B cell (primary cell): ENCODE results near the gene GIMAP6. TPM values are rescaled to one million over a fixed set of nuclear protein-coding genes. Genes with fewer than 3 reads are reported as not detected.

ENCODE experiments used
- ATAC-seq: fragments of 200-7000 bp; cut with Tn5 transposase; one replicate; pipeline ENCODE4 v1.10.0; 2021; ENCODE audit warnings: low read depth, mild to moderate bottlenecking, moderate number of reproducible peaks, moderate library complexity
- CTCF ChIA-PET: fragments of 350-600 bp; sonication (Branson Sonifier 250); formaldehyde crosslinking; loops from one replicate; lab custom pipeline; 2021; ENCODE audit warnings: antibody characterized with exemption, inconsistent platforms; lab: Charles Lee
- POLR2A ChIA-PET: fragments of 350-600 bp; sonication (Branson Sonifier 250); formaldehyde crosslinking; loops from one replicate; lab custom pipeline; 2021; ENCODE audit warnings: antibody characterized with exemption; lab: Charles Lee
- DNase-seq: peaks from one replicate; pipeline ENCODE4 v3.0.0; 2013
- H2AFZ ChIP-seq: 2 replicates; pipeline ENCODE4 v1.6.1; 2012; ENCODE audit warnings: mild to moderate bottlenecking, low read depth, low read length; ENCODE audit not compliant: insufficient read depth, poor library complexity, severe bottlenecking
- H3K27ac ChIP-seq, 2 donors: 1 replicate in 1 of 2; 2 replicates in 1 of 2; pipeline ENCODE4 v1.5.1; 2012 to 2013; ENCODE audit warnings: low read length in 2 of 2, mild to moderate bottlenecking in 2 of 2, moderate library complexity in 1 of 2
- H3K27me3 ChIP-seq, 4 experiments: fragments of 200-600 bp in 1 of 4; sonication (generic) in 1 of 4; replicated peaks in 1 of 4; 1 replicate in 2 of 4; 2 replicates in 2 of 4; pipeline versions ENCODE4 v1.6.1 to v1.7.0; 2013 to 2016; ENCODE audit warnings: low read length in 3 of 4, mild to moderate bottlenecking in 2 of 4, mixed read lengths in 1 of 4, moderate library complexity in 1 of 4; ENCODE audit not compliant: insufficient read depth in 4 of 4, control insufficient read depth in 3 of 4; ENCODE audit errors: control extremely low read depth in 1 of 4
- H3K36me3 ChIP-seq, 2 experiments: replicated peaks in 1 of 2; 1 replicate in 1 of 2; 2 replicates in 1 of 2; pipeline versions ENCODE4 v1.6.1 to v1.7.1; 2013; ENCODE audit warnings: low read length in 1 of 2; ENCODE audit not compliant: insufficient read depth in 2 of 2, control insufficient read depth in 1 of 2; ENCODE audit errors: control extremely low read depth in 1 of 2, extremely low read depth in 1 of 2
- H3K4me1 ChIP-seq, 2 donors: fragments of 200-600 bp in 1 of 2; sonication (generic) in 1 of 2; 1 replicate in 1 of 2; 2 replicates in 1 of 2; pipeline versions ENCODE4 v1.5.1 to v1.6.1; 2013 to 2017; ENCODE audit warnings: low read length in 2 of 2; ENCODE audit not compliant: control insufficient read depth in 2 of 2, insufficient read depth in 2 of 2
- H3K4me2 ChIP-seq: replicated peaks from 2 replicates; pipeline ENCODE3; 2012; ENCODE audit warnings: mild to moderate bottlenecking, low read depth, low read length; ENCODE audit not compliant: poor library complexity, severe bottlenecking
- H3K4me3 ChIP-seq, 5 experiments: fragments of 200-600 bp in 1 of 5; sonication (generic) in 1 of 5; 1 replicate in 3 of 5; 2 replicates in 2 of 5; pipeline versions ENCODE4 v1.5.1 to v1.7.0; 2011 to 2016; ENCODE audit warnings: low read length in 4 of 5, mild to moderate bottlenecking in 4 of 5, low read depth in 2 of 5, control low read depth in 1 of 5, moderate library complexity in 1 of 5; ENCODE audit not compliant: insufficient read depth in 1 of 5; ENCODE audit errors: control extremely low read depth in 1 of 5, extremely low read depth in 1 of 5
- H3K79me2 ChIP-seq: fragments of 200-600 bp; sonication (generic); one replicate; pipeline ENCODE4 v1.6.0; 2016; ENCODE audit warnings: low read length; ENCODE audit not compliant: control insufficient read depth, insufficient read depth
- H3K9ac ChIP-seq: fragments of 200-600 bp; sonication (generic); 2 replicates; pipeline ENCODE4 v1.6.1; 2017; ENCODE audit warnings: mild to moderate bottlenecking, low read length, moderate library complexity
- H3K9me3 ChIP-seq, 3 donors: one replicate each; pipeline versions ENCODE4 v1.6.1 to v1.7.1; 2013; ENCODE audit warnings: low read length in 2 of 3; ENCODE audit not compliant: control insufficient read depth in 2 of 3, insufficient read depth in 1 of 3; ENCODE audit errors: control extremely low read depth in 1 of 3
- H4K20me1 ChIP-seq: 2 replicates; pipeline ENCODE4 v1.6.0; 2012; ENCODE audit warnings: mild to moderate bottlenecking, low read length; ENCODE audit not compliant: insufficient read depth, control insufficient read depth, poor library complexity, severe bottlenecking
- H3K27ac Mint-ChIP-seq: one replicate; pipeline ENCODE4 v1.8.0; 2021; ENCODE audit warnings: mixed read lengths
- H3K27me3 Mint-ChIP-seq: one replicate; pipeline ENCODE4 v1.8.0; 2021; ENCODE audit warnings: mixed read lengths
- H3K4me1 Mint-ChIP-seq: one replicate; pipeline ENCODE4 v1.8.0; 2021; ENCODE audit warnings: mixed read lengths
- H3K4me3 Mint-ChIP-seq: one replicate; pipeline ENCODE4 v1.8.0; 2021; ENCODE audit warnings: mixed read lengths
- H3K9me3 Mint-ChIP-seq: one replicate; pipeline ENCODE4 v1.8.0; 2022; ENCODE audit warnings: mixed read lengths; ENCODE audit not compliant: insufficient read depth
- EZH2 ChIP-seq: IDR thresholded peaks from 2 replicates; pipeline ENCODE4 v1.6.1; 2012; ENCODE audit warnings: borderline replicate concordance, low read depth, mild to moderate bottlenecking, moderate library complexity, low read length; ENCODE audit not compliant: insufficient read depth, poor library complexity, severe bottlenecking
- WGBS: methylation state at CpG from one replicate; pipeline ENCODE4 v1.1.5; 2013; ENCODE audit warnings: missing lambda C conversion rate; ENCODE audit not compliant: insufficient coverage; 5-methylcytosine and 5-hydroxymethylcytosine counted together
- intact Hi-C: fragments of 100-400 bp; cut with micrococcal nuclease; formaldehyde crosslinking; loops from one replicate; pipeline ENCODE4 v1.10.0; 2022
- polyA plus RNA-seq: library from polyadenylated mRNA; depleted of rRNA; stranded (reverse); fragments of >200 nt; gene quantifications from 2 replicates; pipeline ENCODE4 v1.2.3, GENCODE V29; 2012
- total RNA-seq, 2 donors: library from RNA; stranded (reverse); fragments of 120-200 nt in 1 of 2; gene quantifications; 1 replicate in 1 of 2; 2 replicates in 1 of 2; pipeline versions ENCODE4 v1.2.3 to v1.2.4, GENCODE V29; 2013 to 2022
- TF ChIP-seq, protein P1 (sequence below): fragments of 200-600 bp; IDR thresholded peaks from one replicate; pipeline ENCODE4 v1.8.0; 2022; ENCODE audit warnings: antibody characterized with exemption, mild to moderate bottlenecking

Gene GIMAP6
- total and polyA plus RNA-seq, 2 donors (not counting 1 experiment from before 2014, with no cell fraction given), result 0.39 to 0.45 TPM

DNA sequence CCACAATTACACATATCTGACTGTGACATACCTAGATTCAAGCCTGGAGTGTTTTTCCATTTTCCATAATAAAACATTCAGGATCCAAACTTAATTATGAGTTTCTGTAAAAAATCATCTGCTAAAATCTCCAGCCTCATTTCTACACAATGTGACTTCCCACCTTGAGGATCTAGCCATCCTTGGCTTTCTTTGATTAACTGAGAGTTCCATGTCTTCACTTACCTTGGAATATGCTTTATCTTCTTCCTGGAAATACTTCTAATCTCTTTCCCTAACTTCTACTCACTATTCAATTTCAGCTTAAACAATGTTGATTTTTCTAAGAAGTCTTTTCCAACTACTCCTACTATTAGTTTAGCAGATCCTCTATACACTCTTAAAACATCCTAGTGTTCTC, 36.8 kb upstream of the GIMAP6 start:
- H3K4me1 Mint-ChIP-seq, result peaks cover 10% of the 10 kb centered on the region
- POLR2A ChIA-PET, result no interaction called here

DNA sequence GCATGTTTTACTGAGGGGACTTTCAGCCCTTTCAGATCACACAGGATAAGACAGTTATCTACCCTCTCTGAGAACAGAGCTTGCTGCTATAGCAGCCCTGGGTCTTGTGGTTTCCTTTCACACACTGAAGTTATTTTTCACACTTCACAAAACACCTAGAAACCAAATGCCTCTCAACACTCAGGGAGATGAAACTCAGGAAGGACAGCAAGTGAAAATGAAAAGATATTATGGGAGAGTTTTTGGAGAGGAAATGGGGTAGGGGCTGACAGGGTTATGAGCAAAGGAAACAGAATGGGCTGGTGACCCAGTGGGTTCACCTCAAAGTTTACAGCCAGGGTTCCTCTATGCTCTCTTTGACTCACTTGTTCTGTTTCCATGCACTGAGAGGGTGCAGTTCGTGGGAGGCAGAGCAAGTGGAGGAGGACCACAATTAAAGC, 36.3 kb upstream of the GIMAP6 start:
- H3K27ac ChIP-seq, result peak overlapping the region in 1 of 2 donors; percentile 9
- ChIA-PET POLR2A (no interaction called here), CTCF (no interaction called here)
- no peak overlapping the region for H3K4me3 Mint-ChIP-seq
- H3K4me2 ChIP-seq, result peak overlapping the region; percentile 35
- DNase-seq (no peak), ATAC-seq (no peak)
- H3K9ac ChIP-seq, result peak overlapping the region; percentile 23
- no peaks in the 10 kb centered on the region for H3K36me3 ChIP-seq
- H3K79me2 ChIP-seq, result no peaks in the 10 kb centered on the region
- peaks cover 14% of the 10 kb centered on the region for H3K4me1 Mint-ChIP-seq
- H3K4me3 ChIP-seq, result no peak overlapping the region
- H3K9me3 Mint-ChIP-seq, result peaks cover 3% of the 10 kb centered on the region
- no peaks in the 10 kb centered on the region for H4K20me1 ChIP-seq
- WGBS, result no CpG with 5 or more reads among the region's 1 CpG
- intact Hi-C loops, result no loop called here
- peaks cover 4% of the 10 kb centered on the region for H3K27me3 Mint-ChIP-seq
- H3K9me3 ChIP-seq, result no peaks in the 10 kb centered on the region
- no peak overlapping the region for H3K27ac Mint-ChIP-seq
- peak overlapping the region; percentile 24 for H2AFZ ChIP-seq
- peaks cover 5 to 19% of the 10 kb centered on the region in 2 donors for H3K4me1 ChIP-seq
- no peaks in the 10 kb centered on the region for H3K27me3 ChIP-seq
- no peak for TF ChIP-seq EZH2
- TF ChIP-seq, protein P1, sequence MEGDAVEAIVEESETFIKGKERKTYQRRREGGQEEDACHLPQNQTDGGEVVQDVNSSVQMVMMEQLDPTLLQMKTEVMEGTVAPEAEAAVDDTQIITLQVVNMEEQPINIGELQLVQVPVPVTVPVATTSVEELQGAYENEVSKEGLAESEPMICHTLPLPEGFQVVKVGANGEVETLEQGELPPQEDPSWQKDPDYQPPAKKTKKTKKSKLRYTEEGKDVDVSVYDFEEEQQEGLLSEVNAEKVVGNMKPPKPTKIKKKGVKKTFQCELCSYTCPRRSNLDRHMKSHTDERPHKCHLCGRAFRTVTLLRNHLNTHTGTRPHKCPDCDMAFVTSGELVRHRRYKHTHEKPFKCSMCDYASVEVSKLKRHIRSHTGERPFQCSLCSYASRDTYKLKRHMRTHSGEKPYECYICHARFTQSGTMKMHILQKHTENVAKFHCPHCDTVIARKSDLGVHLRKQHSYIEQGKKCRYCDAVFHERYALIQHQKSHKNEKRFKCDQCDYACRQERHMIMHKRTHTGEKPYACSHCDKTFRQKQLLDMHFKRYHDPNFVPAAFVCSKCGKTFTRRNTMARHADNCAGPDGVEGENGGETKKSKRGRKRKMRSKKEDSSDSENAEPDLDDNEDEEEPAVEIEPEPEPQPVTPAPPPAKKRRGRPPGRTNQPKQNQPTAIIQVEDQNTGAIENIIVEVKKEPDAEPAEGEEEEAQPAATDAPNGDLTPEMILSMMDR, result no peak

More for the DNA sequence above, 36.8 kb upstream of the GIMAP6 start:
- CTCF ChIA-PET, result no interaction called here
- no peaks in the 10 kb centered on the region for H3K36me3 ChIP-seq
- ATAC-seq (no peak), DNase-seq (no peak)
- H3K4me1 ChIP-seq, result peaks cover 4 to 14% of the 10 kb centered on the region in 2 donors
- no peaks in the 10 kb centered on the region for H3K79me2 ChIP-seq
- H3K27ac Mint-ChIP-seq, result no peak overlapping the region
- H3K9me3 Mint-ChIP-seq, result peaks cover 3% of the 10 kb centered on the region
- H4K20me1 ChIP-seq, result no peaks in the 10 kb centered on the region
- intact Hi-C loops, result no loop called here
- H3K9ac ChIP-seq, result no peak overlapping the region
- H3K27ac ChIP-seq, result no peak overlapping the region
- no peaks in the 10 kb centered on the region for H3K9me3 ChIP-seq
- no peaks in the 10 kb centered on the region for H3K27me3 ChIP-seq
- no peak overlapping the region for H2AFZ ChIP-seq
- no peak overlapping the region for H3K4me3 Mint-ChIP-seq
- no peak overlapping the region for H3K4me2 ChIP-seq
- H3K4me3 ChIP-seq, result no peak overlapping the region
- H3K27me3 Mint-ChIP-seq, result peaks cover 4% of the 10 kb centered on the region
- TF ChIP-seq, protein P1, result no peak
- no peak for TF ChIP-seq EZH2
